M059J (cell line): Measurements from ENCODE around the gene ISG20L2. TPM values are rescaled to one million over a fixed set of nuclear protein-coding genes. Genes with fewer than 3 reads are reported as not detected.

Experiments
- DNase-seq: peaks from one replicate; pipeline ENCODE4 v3.0.0-alpha.2; 2012; ENCODE audit warnings: low read depth
- total RNA-seq: library from RNA; depleted of rRNA; stranded (reverse); fragments of >200 nt; shearing (Covaris generic); gene quantifications from 2 replicates; pipeline ENCODE4 v1.2.3, GENCODE V29; 2014

The ISG20L2 gene
- total RNA-seq, 1 experiment from 2014 or later, result 27.8 TPM

- no peak for DNase-seq
These were observed 37.9 kb downstream of the ISG20L2 start for GRCh38 chr1:156690675-156691036.

- DNase-seq, result no peak
These were observed 38.5 kb downstream of the ISG20L2 start for GRCh38 chr1:156689953-156690674.

- DNase-seq, result peak; percentile 84
These were observed 39.3 kb downstream of the ISG20L2 start for GRCh38 chr1:156689035-156689952.

- peak; percentile 84 for DNase-seq
These were observed 44.3 kb downstream of the ISG20L2 start for GRCh38 chr1:156684227-156684782.

GRCh38 chr1:156682166-156682890, 46.2 kb downstream of the ISG20L2 start:
- no peak for DNase-seq

- DNase-seq, result no peak
These were observed 47.2 kb downstream of the ISG20L2 start for GRCh38 chr1:156681196-156681960.

GRCh38 chr1:156680056-156680455, 48.5 kb downstream of the ISG20L2 start:
- no peak for DNase-seq

GRCh38 chr1:156677616-156678596, 50.7 kb downstream of the ISG20L2 start:
- DNase-seq, result peak; percentile 76

GRCh38 chr1:156676820-156677615, 51.5 kb downstream of the ISG20L2 start, which contains the start of gene NES:
NES (minus strand) TSS chr1:156677407; CDS start chr1:156677264, 143 bp downstream.
- no peak for DNase-seq

- DNase-seq, result no peak
These were observed 52.3 kb downstream of the ISG20L2 start for GRCh38 chr1:156676114-156676819.

GRCh38 chr1:156675210-156676113, 53.1 kb downstream of the ISG20L2 start:
- no peak for DNase-seq

- DNase-seq, result peak; percentile 55
These were observed 55.0 kb downstream of the ISG20L2 start for GRCh38 chr1:156673387-156674121.
